H9 (cell line): ENCODE results near the gene FRK. TPM values are rescaled to one million over a fixed set of nuclear protein-coding genes. Genes with fewer than 3 reads are reported as not detected.

ENCODE experiments used
- DNase-seq: peaks from one replicate; pipeline ENCODE4 v3.0.0-alpha.2; 2017
- H2AFZ ChIP-seq: one replicate; pipeline ENCODE4 v1.6.1; 2013; ENCODE audit warnings: mild to moderate bottlenecking, low read length, control low read depth, moderate library complexity
- H2AK5ac ChIP-seq: 2 replicates; pipeline ENCODE4 v1.6.1; 2013; ENCODE audit warnings: low read length, control low read depth, mixed read lengths; ENCODE audit not compliant: insufficient read length
- H2BK120ac ChIP-seq: one replicate; pipeline ENCODE4 v1.6.1; 2013; ENCODE audit warnings: low read depth, mild to moderate bottlenecking, low read length, control low read depth, inconsistent platforms; ENCODE audit not compliant: poor library complexity, severe bottlenecking
- H2BK12ac ChIP-seq: 2 replicates; pipeline ENCODE4 v1.6.1; 2013; ENCODE audit warnings: low read length, control low read depth, mixed read lengths, low read depth; ENCODE audit not compliant: insufficient read length
- H2BK15ac ChIP-seq: 2 replicates; pipeline ENCODE4 v1.6.1; 2013; ENCODE audit warnings: low read depth, low read length, control low read depth
- H2BK20ac ChIP-seq: one replicate; pipeline ENCODE4 v1.6.1; 2013; ENCODE audit warnings: low read depth, mild to moderate bottlenecking, low read length, control low read depth, inconsistent platforms; ENCODE audit not compliant: poor library complexity, severe bottlenecking
- H2BK5ac ChIP-seq: 2 replicates; pipeline ENCODE4 v1.6.1; 2013; ENCODE audit warnings: low read length, control low read depth, mixed read lengths; ENCODE audit not compliant: insufficient read length
- H3K14ac ChIP-seq: 2 replicates; pipeline ENCODE4 v1.6.1; 2013; ENCODE audit warnings: low read length, control low read depth; ENCODE audit not compliant: insufficient read depth
- H3K18ac ChIP-seq: 2 replicates; pipeline ENCODE4 v1.6.1; 2013; ENCODE audit warnings: low read depth, mild to moderate bottlenecking, mixed read lengths, low read length, control low read depth; ENCODE audit not compliant: insufficient read length
- H3K23ac ChIP-seq: 2 replicates; pipeline ENCODE4 v1.6.1; 2013; ENCODE audit warnings: low read length, control low read depth, mixed read lengths, low read depth; ENCODE audit not compliant: insufficient read length
- H3K23me2 ChIP-seq: 2 replicates; pipeline ENCODE4 v1.6.1; 2013; ENCODE audit warnings: low read depth, mild to moderate bottlenecking, mixed read lengths, low read length, control low read depth; ENCODE audit not compliant: insufficient read length, poor library complexity, severe bottlenecking
- H3K27ac ChIP-seq: 2 replicates; pipeline ENCODE4 v1.5.1; 2013; ENCODE audit warnings: low read length, control low read depth, mixed read lengths, low read depth; ENCODE audit not compliant: insufficient read length
- H3K27me3 ChIP-seq: 2 replicates; pipeline ENCODE4 v1.6.1; 2013; ENCODE audit warnings: low read length, control low read depth, inconsistent platforms; ENCODE audit not compliant: insufficient read depth
- H3K4ac ChIP-seq: 2 replicates; pipeline ENCODE4 v1.6.1; 2013; ENCODE audit warnings: low read depth, mild to moderate bottlenecking, control low read depth, inconsistent platforms, low read length, moderate library complexity
- H3K4me1 ChIP-seq: 2 replicates; pipeline ENCODE4 v1.6.1; 2013; ENCODE audit warnings: low read length, control low read depth, inconsistent platforms; ENCODE audit not compliant: insufficient read depth
- H3K4me2 ChIP-seq: 2 replicates; pipeline ENCODE4 v1.6.1; 2013; ENCODE audit warnings: low read length, control low read depth, mixed read lengths; ENCODE audit not compliant: insufficient read length, insufficient read depth
- H3K56ac ChIP-seq: 2 replicates; pipeline ENCODE4 v1.6.1; 2013; ENCODE audit warnings: low read depth, mild to moderate bottlenecking, mixed read lengths, low read length, control low read depth; ENCODE audit not compliant: insufficient read length
- H3K79me1 ChIP-seq: 2 replicates; pipeline ENCODE4 v1.6.1; 2013; ENCODE audit warnings: low read depth, mild to moderate bottlenecking, moderate library complexity, low read length, control low read depth, inconsistent platforms; ENCODE audit not compliant: insufficient read depth, poor library complexity, severe bottlenecking
- H3K79me2 ChIP-seq: 2 replicates; pipeline ENCODE4 v1.6.1; 2013; ENCODE audit warnings: low read length, control low read depth, inconsistent platforms; ENCODE audit not compliant: insufficient read depth
- H3K9ac ChIP-seq: 2 replicates; pipeline ENCODE4 v1.6.1; 2013; ENCODE audit warnings: low read length, control low read depth, mixed read lengths; ENCODE audit not compliant: insufficient read length; ENCODE audit errors: extremely low read depth
- H3K9me3 ChIP-seq: one replicate; pipeline ENCODE4 v1.6.1; 2013; ENCODE audit warnings: low read depth, low read length, inconsistent platforms; ENCODE audit not compliant: control insufficient read depth
- H3T11ph ChIP-seq: one replicate; pipeline ENCODE4 v1.6.1; 2013; ENCODE audit warnings: mild to moderate bottlenecking, low read length, control low read depth, inconsistent platforms
- H4K20me1 ChIP-seq: one replicate; pipeline ENCODE4 v1.6.1; 2013; ENCODE audit not compliant: control insufficient read depth, insufficient read length, insufficient read depth
- H4K5ac ChIP-seq: 2 replicates; pipeline ENCODE4 v1.6.1; 2013; ENCODE audit warnings: low read depth, mild to moderate bottlenecking, mixed read lengths, low read length, control low read depth; ENCODE audit not compliant: insufficient read length
- H4K8ac ChIP-seq: replicated peaks from 2 replicates; pipeline ENCODE4 v1.6.1; 2013; ENCODE audit warnings: low read length, control low read depth, mixed read lengths, low read depth; ENCODE audit not compliant: insufficient read length
- H4K91ac ChIP-seq: 2 replicates; pipeline ENCODE4 v1.6.1; 2013; ENCODE audit warnings: low read depth, mild to moderate bottlenecking, moderate library complexity, mixed read lengths, low read length, control low read depth; ENCODE audit not compliant: insufficient read length
- H3K27ac Mint-ChIP-seq, 3 experiments: 2 replicates in 2 of 3; 3 replicates in 1 of 3; pipeline ENCODE4 v1.8.0; 2020 to 2021; ENCODE audit warnings: mixed read lengths in 3 of 3, mild to moderate bottlenecking in 1 of 3, moderate library complexity in 1 of 3
- H3K27me3 Mint-ChIP-seq: 2 replicates; pipeline ENCODE4 v1.8.0; 2021; ENCODE audit warnings: low read depth, mild to moderate bottlenecking, moderate library complexity, mixed read lengths
- H3K36me3 Mint-ChIP-seq, 3 experiments: 2 replicates in 2 of 3; 3 replicates in 1 of 3; pipeline ENCODE4 v1.8.0; 2020 to 2021; ENCODE audit warnings: low read depth in 3 of 3, mixed read lengths in 3 of 3; ENCODE audit not compliant: insufficient read depth in 1 of 3
- H3K4me1 Mint-ChIP-seq, 2 experiments: 2 replicates each; pipeline ENCODE4 v1.8.0; 2020; ENCODE audit warnings: mixed read lengths in 2 of 2
- H3K4me3 Mint-ChIP-seq, 2 experiments: 2 replicates in 1 of 2; 3 replicates in 1 of 2; pipeline ENCODE4 v1.8.0; 2020 to 2021; ENCODE audit warnings: mild to moderate bottlenecking in 2 of 2, mixed read lengths in 2 of 2, moderate library complexity in 1 of 2
- H3K9me3 Mint-ChIP-seq, 2 experiments: 2 replicates in 1 of 2; 3 replicates in 1 of 2; pipeline ENCODE4 v1.8.0; 2020; ENCODE audit warnings: mild to moderate bottlenecking in 2 of 2, mixed read lengths in 2 of 2, moderate library complexity in 1 of 2
- WGBS: extraction: QIAGEN DNeasy Blood & Tissue Kit; methylation state at CpG from one replicate; pipeline ENCODE4 v1.1.7; 2013; ENCODE audit warnings: missing lambda C conversion rate, low lambda C conversion rate, mixed read lengths; ENCODE audit not compliant: insufficient read length; ENCODE audit errors: extremely low coverage; 5-methylcytosine and 5-hydroxymethylcytosine counted together
- total RNA-seq: library from RNA; stranded (reverse); gene quantifications from 2 replicates; pipeline ENCODE4 v1.2.1, GENCODE V29; 2021
- TF ChIP-seq, protein P1 (sequence below): fragments of 200-600 bp; sonication (generic); conservative IDR thresholded peaks from 3 replicates; pipeline ENCODE4 v1.8.0; 2021; ENCODE audit warnings: antibody characterized with exemption, mild to moderate bottlenecking

The FRK gene
- total RNA-seq, 1 experiment from 2014 or later: 0.15 TPM

DNA sequence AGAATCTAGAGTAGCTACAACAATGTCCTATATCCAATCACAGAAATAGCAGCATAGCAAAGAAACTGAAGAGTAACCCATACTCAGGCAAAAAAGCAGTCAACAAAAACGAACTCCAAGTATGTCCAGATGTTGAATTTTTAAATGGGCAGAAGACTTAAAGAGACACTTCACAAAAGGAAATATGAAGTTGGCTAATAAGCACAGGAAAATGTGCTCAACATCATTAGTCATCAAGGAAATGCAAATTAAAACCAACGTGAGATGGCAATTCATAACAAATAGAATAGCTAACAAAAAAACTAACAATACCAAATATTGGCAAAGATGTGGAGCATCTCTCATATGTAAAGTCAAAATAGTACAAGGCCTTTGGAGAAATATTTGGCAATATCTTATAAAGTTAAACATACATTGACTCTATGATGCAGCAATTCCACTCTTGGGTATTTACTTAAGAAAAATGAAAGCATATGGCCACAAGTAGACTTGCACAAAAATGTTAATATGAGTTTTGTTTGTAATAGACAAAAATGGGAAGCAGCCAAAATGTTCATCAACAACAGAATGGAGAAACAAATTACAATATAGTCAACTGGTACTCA, 37.7 kb downstream of the FRK start:
- no peaks in the 10 kb centered on the region for H3K36me3 Mint-ChIP-seq
- TF ChIP-seq, protein P1, sequence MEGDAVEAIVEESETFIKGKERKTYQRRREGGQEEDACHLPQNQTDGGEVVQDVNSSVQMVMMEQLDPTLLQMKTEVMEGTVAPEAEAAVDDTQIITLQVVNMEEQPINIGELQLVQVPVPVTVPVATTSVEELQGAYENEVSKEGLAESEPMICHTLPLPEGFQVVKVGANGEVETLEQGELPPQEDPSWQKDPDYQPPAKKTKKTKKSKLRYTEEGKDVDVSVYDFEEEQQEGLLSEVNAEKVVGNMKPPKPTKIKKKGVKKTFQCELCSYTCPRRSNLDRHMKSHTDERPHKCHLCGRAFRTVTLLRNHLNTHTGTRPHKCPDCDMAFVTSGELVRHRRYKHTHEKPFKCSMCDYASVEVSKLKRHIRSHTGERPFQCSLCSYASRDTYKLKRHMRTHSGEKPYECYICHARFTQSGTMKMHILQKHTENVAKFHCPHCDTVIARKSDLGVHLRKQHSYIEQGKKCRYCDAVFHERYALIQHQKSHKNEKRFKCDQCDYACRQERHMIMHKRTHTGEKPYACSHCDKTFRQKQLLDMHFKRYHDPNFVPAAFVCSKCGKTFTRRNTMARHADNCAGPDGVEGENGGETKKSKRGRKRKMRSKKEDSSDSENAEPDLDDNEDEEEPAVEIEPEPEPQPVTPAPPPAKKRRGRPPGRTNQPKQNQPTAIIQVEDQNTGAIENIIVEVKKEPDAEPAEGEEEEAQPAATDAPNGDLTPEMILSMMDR: no peak
- Histone ChIP-seq H3K27ac (no peak overlapping the region), H3K9me3 (no peaks in the 10 kb centered on the region), H4K20me1 (no peaks in the 10 kb centered on the region), H2BK12ac (no peak overlapping the region), H3K9ac (no peak overlapping the region), H3K18ac (no peak overlapping the region), H3K56ac (no peak overlapping the region), H2AK5ac (no peak overlapping the region), H2BK120ac (no peak overlapping the region), H4K5ac (no peak overlapping the region), H3K4me1 (no peaks in the 10 kb centered on the region), H4K8ac (no peak overlapping the region), H3K79me2 (no peaks in the 10 kb centered on the region), H2AFZ (no peak overlapping the region), H3K79me1 (no peaks in the 10 kb centered on the region), H3K14ac (no peak overlapping the region), H3K23ac (no peak overlapping the region), H2BK20ac (no peak overlapping the region), H3K4ac (no peak overlapping the region), H2BK5ac (no peak overlapping the region), H2BK15ac (no peak overlapping the region), H3K27me3 (no peaks in the 10 kb centered on the region), H3T11ph (no peak overlapping the region), H4K91ac (no peak overlapping the region), H3K4me2 (no peak overlapping the region), H3K23me2 (no peaks in the 10 kb centered on the region)
- WGBS: no CpG with 5 or more reads among the region's 2 CpGs
- no peak overlapping the region for H3K27ac Mint-ChIP-seq
- H3K9me3 Mint-ChIP-seq: no peaks in the 10 kb centered on the region
- H3K4me1 Mint-ChIP-seq: peaks cover 0 to 2% of the 10 kb centered on the region in 2 experiments; a peak in 1 of 4 replicates
- H3K4me3 Mint-ChIP-seq: no peak overlapping the region
- no peaks in the 10 kb centered on the region for H3K27me3 Mint-ChIP-seq
- DNase-seq: no peak
